M059J (cell line): Measurements from ENCODE around the gene HSD17B13. TPM values are rescaled to one million over a fixed set of nuclear protein-coding genes. Genes with fewer than 3 reads are reported as not detected.

ENCODE experiments used
- DNase-seq: peaks from one replicate; pipeline ENCODE4 v3.0.0-alpha.2; 2012; ENCODE audit warnings: low read depth
- total RNA-seq: library from RNA; depleted of rRNA; stranded (reverse); fragments of >200 nt; shearing (Covaris generic); gene quantifications from 2 replicates; pipeline ENCODE4 v1.2.3, GENCODE V29; 2014; rRNA removed

The HSD17B13 gene
- total RNA-seq, 1 experiment from 2014 or later: 0.10 TPM

- no peak for DNase-seq
These were observed 55.7 kb downstream of the HSD17B13 start for GRCh38 chr4:87266986-87267385.

- no peak for DNase-seq
These were observed 59.8 kb downstream of the HSD17B13 start for GRCh38 chr4:87262886-87263285.

- no peak for DNase-seq
These were observed 62.2 kb downstream of the HSD17B13 start for GRCh38 chr4:87260477-87260876.

- no peak for DNase-seq
These were observed 64.0 kb downstream of the HSD17B13 start for GRCh38 chr4:87258677-87259076.

GRCh38 chr4:87257523-87257922, 65.2 kb downstream of the HSD17B13 start:
- no peak for DNase-seq

GRCh38 chr4:87255755-87256154, 66.9 kb downstream of the HSD17B13 start:
- no peak for DNase-seq

Other genes with a start within 250 kb of the HSD17B13 start
- 4.6 and 6.5 TPM in 2 replicates for gene KLHL8, start 102.3 kb downstream of the HSD17B13 start, total RNA-seq
- 19.1 and 26.1 TPM in 2 replicates for gene HSD17B11, start 68.3 kb upstream of the HSD17B13 start, total RNA-seq
- 9.2 and 10.6 TPM in 2 replicates for gene NUDT9, start 99.7 kb upstream of the HSD17B13 start, total RNA-seq
- gene SPARCL1, start 206.5 kb upstream of the HSD17B13 start, total RNA-seq: 0.07 and 0.37 TPM in 2 replicates